WTC11 (cell line): ENCODE data around the gene AMN. TPM values are rescaled to one million over a fixed set of nuclear protein-coding genes. Genes with fewer than 3 reads are reported as not detected.

Experiments
- ATAC-seq: fragments of 200-7000 bp; cut with Tn5 transposase; 2 replicates; pipeline ENCODE4 v1.10.0; 2021; ENCODE audit warnings: mild to moderate bottlenecking, moderate library complexity
- CTCF ChIA-PET: fragments of 300-600 bp; sonication (Branson Sonifier 250); formaldehyde crosslinking; loops from one replicate; lab custom pipeline; 2021; ENCODE audit warnings: antibody characterized with exemption; lab: Charles Lee
- POLR2A ChIA-PET: fragments of 350-600 bp; sonication (Branson Sonifier 250); formaldehyde crosslinking; loops from one replicate; lab custom pipeline; 2021; ENCODE audit warnings: antibody characterized with exemption; lab: Charles Lee
- DNase-seq: peaks from one replicate; pipeline ENCODE4 v3.0.0; 2021; ENCODE audit warnings: low spot score
- H3K27ac Mint-ChIP-seq: 2 replicates; pipeline ENCODE4 v1.8.0; 2021; ENCODE audit warnings: mixed read lengths
- H3K27me3 Mint-ChIP-seq: 2 replicates; pipeline ENCODE4 v1.8.0; 2021; ENCODE audit warnings: low read depth, mild to moderate bottlenecking, moderate library complexity, mixed read lengths
- H3K36me3 Mint-ChIP-seq: 2 replicates; pipeline ENCODE4 v1.8.0; 2021; ENCODE audit warnings: mixed read lengths
- H3K4me1 Mint-ChIP-seq: 2 replicates; pipeline ENCODE4 v1.8.0; 2022; ENCODE audit warnings: mixed read lengths
- H3K4me3 Mint-ChIP-seq: 2 replicates; pipeline ENCODE4 v1.8.0; 2021; ENCODE audit warnings: mild to moderate bottlenecking, moderate library complexity, mixed read lengths
- H3K9me3 Mint-ChIP-seq: 2 replicates; pipeline ENCODE4 v1.8.0; 2021; ENCODE audit warnings: mixed read lengths
- ATF1 ChIP-seq: sonication (generic); formaldehyde crosslinking; IDR thresholded peaks from 2 replicates; pipeline ENCODE4 v1.8.1; 2023; ENCODE audit warnings: mild to moderate bottlenecking, moderate library complexity, missing genetic modification reagents
- CBFB ChIP-seq: sonication (generic); formaldehyde crosslinking; IDR thresholded peaks from 2 replicates; pipeline ENCODE4 v1.8.1; 2022; ENCODE audit warnings: mild to moderate bottlenecking, low read depth, missing genetic modification reagents
- EMX1 ChIP-seq: fragments of 250-450 bp; sonication (Bioruptor Pico); IDR thresholded peaks from 2 replicates; pipeline ENCODE4 v1.8.0; 2021; ENCODE audit warnings: mild to moderate bottlenecking
- ETV6 ChIP-seq: sonication (generic); formaldehyde crosslinking; IDR thresholded peaks from 2 replicates; pipeline ENCODE4 v1.8.1; 2022; ENCODE audit warnings: mild to moderate bottlenecking, missing genetic modification reagents
- GABPB1 ChIP-seq: sonication (generic); formaldehyde crosslinking; IDR thresholded peaks from 2 replicates; pipeline ENCODE4 v1.8.1; 2023; ENCODE audit warnings: mild to moderate bottlenecking, missing genetic modification reagents
- GTF2I ChIP-seq: fragments of 250-450 bp; sonication (Bioruptor Pico); conservative IDR thresholded peaks from 2 replicates; pipeline ENCODE4 v1.4.0; 2021; ENCODE audit warnings: mild to moderate bottlenecking
- IRF2 ChIP-seq: sonication (generic); formaldehyde crosslinking; IDR thresholded peaks from 2 replicates; pipeline ENCODE4 v1.8.0; 2022; ENCODE audit warnings: low read depth, missing genetic modification reagents, borderline replicate concordance
- NFE2L1 ChIP-seq: sonication (generic); formaldehyde crosslinking; IDR thresholded peaks from 2 replicates; pipeline ENCODE4 v1.8.1; 2023; ENCODE audit warnings: missing genetic modification reagents
- NFYB ChIP-seq: sonication (generic); formaldehyde crosslinking; conservative IDR thresholded peaks from 2 replicates; pipeline ENCODE4 v1.8.0; 2022; ENCODE audit warnings: low read depth, missing genetic modification reagents
- NR1H2 ChIP-seq: sonication (generic); formaldehyde crosslinking; IDR thresholded peaks from 2 replicates; pipeline ENCODE4 v1.9.0; 2021; ENCODE audit warnings: mild to moderate bottlenecking, moderate library complexity, missing genetic modification reagents
- PRRX2 ChIP-seq: fragments of 250-450 bp; sonication (Bioruptor Pico); IDR thresholded peaks from 2 replicates; pipeline ENCODE4 v1.8.0; 2021; ENCODE audit warnings: mild to moderate bottlenecking
- RELA ChIP-seq: sonication (generic); formaldehyde crosslinking; IDR thresholded peaks from 2 replicates; pipeline ENCODE4 v1.8.1; 2022; ENCODE audit warnings: missing genetic modification reagents, mild to moderate bottlenecking, borderline replicate concordance
- RORB ChIP-seq: fragments of 250-450 bp; sonication (Bioruptor Pico); IDR thresholded peaks from 2 replicates; pipeline ENCODE4 v1.9.0; 2021; ENCODE audit warnings: mild to moderate bottlenecking
- SMAD3 ChIP-seq: sonication (generic); formaldehyde crosslinking; IDR thresholded peaks from 2 replicates; pipeline ENCODE4 v1.8.0; 2022; ENCODE audit warnings: missing genetic modification reagents, mild to moderate bottlenecking, borderline replicate concordance
- SMAD4 ChIP-seq: sonication (generic); formaldehyde crosslinking; IDR thresholded peaks from 2 replicates; pipeline ENCODE4 v1.8.0; 2022; ENCODE audit warnings: mild to moderate bottlenecking, missing genetic modification reagents
- SOX15 ChIP-seq: fragments of 250-450 bp; sonication (Bioruptor Pico); IDR thresholded peaks from 2 replicates; pipeline ENCODE4 v1.9.0; 2021; ENCODE audit warnings: mild to moderate bottlenecking
- TP53 ChIP-seq: sonication (generic); formaldehyde crosslinking; IDR thresholded peaks from 2 replicates; pipeline ENCODE4 v1.8.1; 2023; ENCODE audit warnings: mild to moderate bottlenecking, missing genetic modification reagents
- ZNF121 ChIP-seq: sonication (generic); formaldehyde crosslinking; IDR thresholded peaks from 2 replicates; pipeline ENCODE4 v1.8.0; 2023; ENCODE audit warnings: missing genetic modification reagents
- ZNF232 ChIP-seq: sonication (generic); formaldehyde crosslinking; IDR thresholded peaks from 2 replicates; pipeline ENCODE4 v1.8.0; 2022; ENCODE audit warnings: mild to moderate bottlenecking, missing genetic modification reagents
- ZNF423 ChIP-seq: fragments of 250-450 bp; sonication (Bioruptor Pico); IDR thresholded peaks from 2 replicates; pipeline ENCODE4 v2.1.2; 2022; ENCODE audit warnings: mild to moderate bottlenecking, moderate library complexity
- total RNA-seq: library from RNA; stranded (reverse); gene quantifications from 3 replicates; pipeline ENCODE4 v1.2.3, GENCODE V29; 2021
- TF ChIP-seq, protein P1 (sequence below): fragments of 250-450 bp; sonication (Bioruptor Pico); IDR thresholded peaks from 2 replicates; pipeline ENCODE4 v1.9.0; 2021; ENCODE audit warnings: mild to moderate bottlenecking
- TF ChIP-seq, protein P2 (sequence below): sonication (generic); formaldehyde crosslinking; IDR thresholded peaks from 2 replicates; pipeline ENCODE4 v1.8.0; 2022; ENCODE audit warnings: mild to moderate bottlenecking, missing genetic modification reagents
- TF ChIP-seq, protein P3 (sequence below): sonication (generic); formaldehyde crosslinking; IDR thresholded peaks from 2 replicates; pipeline ENCODE4 v1.8.1; 2023; ENCODE audit warnings: mild to moderate bottlenecking, missing genetic modification reagents
- TF ChIP-seq, protein P4 (sequence below): sonication (generic); formaldehyde crosslinking; IDR thresholded peaks from 2 replicates; pipeline ENCODE4 v1.8.0; 2022; ENCODE audit warnings: missing genetic modification reagents

AMN gene
- total RNA-seq, 1 experiment from 2014 or later = 2.8 TPM

DNA sequence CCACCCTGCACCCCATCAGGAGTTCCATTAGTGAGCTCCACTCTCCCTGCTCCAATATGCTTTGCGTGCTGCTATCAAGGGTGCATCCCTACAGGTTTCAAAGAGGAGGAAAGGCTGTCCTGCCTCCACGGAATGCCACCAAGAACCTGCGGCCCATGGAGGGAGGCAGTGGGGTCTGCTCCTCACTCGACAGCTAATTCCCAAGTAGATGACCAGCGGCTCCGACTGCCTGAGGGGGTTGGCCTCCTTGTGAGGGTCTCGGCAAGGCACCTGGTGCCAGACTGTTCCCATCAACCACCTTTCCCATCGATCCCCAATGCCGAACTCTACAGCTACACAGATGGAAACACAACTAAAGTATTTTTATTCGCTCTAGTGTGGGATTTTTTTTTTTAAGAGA, 36.0 kb downstream of the AMN start:
- ATAC-seq = no peak

DNA sequence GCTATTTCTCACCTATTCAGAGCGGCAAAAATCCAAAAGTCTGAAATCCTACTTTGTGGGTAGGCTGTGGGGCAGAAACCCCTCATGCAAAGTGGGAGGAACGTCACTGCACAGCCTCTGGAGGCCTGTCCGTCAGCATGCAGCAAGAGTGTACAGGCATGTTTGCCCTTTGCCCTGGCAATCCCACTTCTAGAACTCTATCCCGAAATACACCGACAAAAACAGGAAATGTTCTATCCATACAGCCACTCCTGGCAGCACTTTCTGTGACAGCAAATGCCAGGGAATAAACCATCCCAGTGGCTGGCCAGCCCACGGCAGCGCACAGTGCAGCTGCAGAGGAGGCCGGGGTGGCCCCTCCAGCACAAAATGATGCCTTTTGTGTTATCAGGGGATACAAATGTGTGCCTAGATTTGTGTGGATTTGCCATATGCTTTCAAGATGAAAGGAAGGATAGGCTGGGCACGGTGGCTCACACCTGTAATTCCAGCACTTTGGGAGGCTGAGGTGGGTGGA, 39.7 kb downstream of the AMN start:
- Mint-ChIP-seq H3K9me3 (no peaks in the 10 kb centered on the region), H3K4me1 (no peaks in the 10 kb centered on the region), H3K27ac (no peak overlapping the region), H3K4me3 (no peak overlapping the region), H3K36me3 (peaks cover 69% of the 10 kb centered on the region), H3K27me3 (no peaks in the 10 kb centered on the region)
- TF ChIP-seq GTF2I (CRISPR knock-in tag) (no peak), NFE2L1 (CRISPR knock-in tag) (no peak), SMAD3 (CRISPR knock-in tag) (no peak), ATF1 (CRISPR knock-in tag) (no peak), TP53 (no peak), NR1H2 (CRISPR knock-in tag) (no peak), ZNF423 (CRISPR knock-in tag) (no peak), ETV6 (CRISPR knock-in tag) (no peak), RELA (CRISPR knock-in tag) (no peak), ZNF232 (CRISPR knock-in tag) (no peak), ZNF121 (no peak), CBFB (CRISPR knock-in tag) (no peak), EMX1 (CRISPR knock-in tag) (no peak), IRF2 (CRISPR knock-in tag) (no peak)
- TF ChIP-seq, protein P1, sequence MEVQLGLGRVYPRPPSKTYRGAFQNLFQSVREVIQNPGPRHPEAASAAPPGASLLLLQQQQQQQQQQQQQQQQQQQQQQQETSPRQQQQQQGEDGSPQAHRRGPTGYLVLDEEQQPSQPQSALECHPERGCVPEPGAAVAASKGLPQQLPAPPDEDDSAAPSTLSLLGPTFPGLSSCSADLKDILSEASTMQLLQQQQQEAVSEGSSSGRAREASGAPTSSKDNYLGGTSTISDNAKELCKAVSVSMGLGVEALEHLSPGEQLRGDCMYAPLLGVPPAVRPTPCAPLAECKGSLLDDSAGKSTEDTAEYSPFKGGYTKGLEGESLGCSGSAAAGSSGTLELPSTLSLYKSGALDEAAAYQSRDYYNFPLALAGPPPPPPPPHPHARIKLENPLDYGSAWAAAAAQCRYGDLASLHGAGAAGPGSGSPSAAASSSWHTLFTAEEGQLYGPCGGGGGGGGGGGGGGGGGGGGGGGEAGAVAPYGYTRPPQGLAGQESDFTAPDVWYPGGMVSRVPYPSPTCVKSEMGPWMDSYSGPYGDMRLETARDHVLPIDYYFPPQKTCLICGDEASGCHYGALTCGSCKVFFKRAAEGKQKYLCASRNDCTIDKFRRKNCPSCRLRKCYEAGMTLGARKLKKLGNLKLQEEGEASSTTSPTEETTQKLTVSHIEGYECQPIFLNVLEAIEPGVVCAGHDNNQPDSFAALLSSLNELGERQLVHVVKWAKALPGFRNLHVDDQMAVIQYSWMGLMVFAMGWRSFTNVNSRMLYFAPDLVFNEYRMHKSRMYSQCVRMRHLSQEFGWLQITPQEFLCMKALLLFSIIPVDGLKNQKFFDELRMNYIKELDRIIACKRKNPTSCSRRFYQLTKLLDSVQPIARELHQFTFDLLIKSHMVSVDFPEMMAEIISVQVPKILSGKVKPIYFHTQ (CRISPR knock-in tag) = no peak
- TF ChIP-seq, protein P2, sequence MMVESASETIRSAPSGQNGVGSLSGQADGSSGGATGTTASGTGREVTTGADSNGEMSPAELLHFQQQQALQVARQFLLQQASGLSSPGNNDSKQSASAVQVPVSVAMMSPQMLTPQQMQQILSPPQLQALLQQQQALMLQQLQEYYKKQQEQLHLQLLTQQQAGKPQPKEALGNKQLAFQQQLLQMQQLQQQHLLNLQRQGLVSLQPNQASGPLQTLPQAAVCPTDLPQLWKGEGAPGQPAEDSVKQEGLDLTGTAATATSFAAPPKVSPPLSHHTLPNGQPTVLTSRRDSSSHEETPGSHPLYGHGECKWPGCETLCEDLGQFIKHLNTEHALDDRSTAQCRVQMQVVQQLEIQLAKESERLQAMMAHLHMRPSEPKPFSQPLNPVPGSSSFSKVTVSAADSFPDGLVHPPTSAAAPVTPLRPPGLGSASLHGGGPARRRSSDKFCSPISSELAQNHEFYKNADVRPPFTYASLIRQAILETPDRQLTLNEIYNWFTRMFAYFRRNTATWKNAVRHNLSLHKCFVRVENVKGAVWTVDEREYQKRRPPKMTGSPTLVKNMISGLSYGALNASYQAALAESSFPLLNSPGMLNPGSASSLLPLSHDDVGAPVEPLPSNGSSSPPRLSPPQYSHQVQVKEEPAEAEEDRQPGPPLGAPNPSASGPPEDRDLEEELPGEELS (CRISPR knock-in tag) = no peak
- ChIA-PET CTCF (no interaction called here), POLR2A (no interaction called here)
- DNase-seq = no peak
- ATAC-seq = no peak

More for the DNA sequence above, 36.0 kb downstream of the AMN start:
- Mint-ChIP-seq H3K27me3 (no peaks in the 10 kb centered on the region), H3K4me1 (no peaks in the 10 kb centered on the region), H3K27ac (no peak overlapping the region), H3K4me3 (no peak overlapping the region), H3K36me3 (peaks cover 57% of the 10 kb centered on the region), H3K9me3 (no peaks in the 10 kb centered on the region)
- no peak for DNase-seq
- ChIA-PET POLR2A (interaction anchor here (0.8 kb wide), 1 partner anchor 522 kb away, joined by 3 read pairs; no protein-coding TSS in a partner anchor), CTCF (no interaction called here)
- no peak for TF ChIP-seq ZNF423 (CRISPR knock-in tag)
- TF ChIP-seq CBFB (CRISPR knock-in tag) = no peak
- TF ChIP-seq SMAD4 = no peak
- no peak for TF ChIP-seq TP53
- TF ChIP-seq SOX15 = no peak
- TF ChIP-seq SMAD3 (CRISPR knock-in tag) = no peak
- no peak for TF ChIP-seq NFYB (CRISPR knock-in tag)
- TF ChIP-seq, protein P3, sequence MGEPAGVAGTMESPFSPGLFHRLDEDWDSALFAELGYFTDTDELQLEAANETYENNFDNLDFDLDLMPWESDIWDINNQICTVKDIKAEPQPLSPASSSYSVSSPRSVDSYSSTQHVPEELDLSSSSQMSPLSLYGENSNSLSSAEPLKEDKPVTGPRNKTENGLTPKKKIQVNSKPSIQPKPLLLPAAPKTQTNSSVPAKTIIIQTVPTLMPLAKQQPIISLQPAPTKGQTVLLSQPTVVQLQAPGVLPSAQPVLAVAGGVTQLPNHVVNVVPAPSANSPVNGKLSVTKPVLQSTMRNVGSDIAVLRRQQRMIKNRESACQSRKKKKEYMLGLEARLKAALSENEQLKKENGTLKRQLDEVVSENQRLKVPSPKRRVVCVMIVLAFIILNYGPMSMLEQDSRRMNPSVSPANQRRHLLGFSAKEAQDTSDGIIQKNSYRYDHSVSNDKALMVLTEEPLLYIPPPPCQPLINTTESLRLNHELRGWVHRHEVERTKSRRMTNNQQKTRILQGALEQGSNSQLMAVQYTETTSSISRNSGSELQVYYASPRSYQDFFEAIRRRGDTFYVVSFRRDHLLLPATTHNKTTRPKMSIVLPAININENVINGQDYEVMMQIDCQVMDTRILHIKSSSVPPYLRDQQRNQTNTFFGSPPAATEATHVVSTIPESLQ (CRISPR knock-in tag) = no peak
- TF ChIP-seq RORB (CRISPR knock-in tag) = no peak
- TF ChIP-seq, protein P4, sequence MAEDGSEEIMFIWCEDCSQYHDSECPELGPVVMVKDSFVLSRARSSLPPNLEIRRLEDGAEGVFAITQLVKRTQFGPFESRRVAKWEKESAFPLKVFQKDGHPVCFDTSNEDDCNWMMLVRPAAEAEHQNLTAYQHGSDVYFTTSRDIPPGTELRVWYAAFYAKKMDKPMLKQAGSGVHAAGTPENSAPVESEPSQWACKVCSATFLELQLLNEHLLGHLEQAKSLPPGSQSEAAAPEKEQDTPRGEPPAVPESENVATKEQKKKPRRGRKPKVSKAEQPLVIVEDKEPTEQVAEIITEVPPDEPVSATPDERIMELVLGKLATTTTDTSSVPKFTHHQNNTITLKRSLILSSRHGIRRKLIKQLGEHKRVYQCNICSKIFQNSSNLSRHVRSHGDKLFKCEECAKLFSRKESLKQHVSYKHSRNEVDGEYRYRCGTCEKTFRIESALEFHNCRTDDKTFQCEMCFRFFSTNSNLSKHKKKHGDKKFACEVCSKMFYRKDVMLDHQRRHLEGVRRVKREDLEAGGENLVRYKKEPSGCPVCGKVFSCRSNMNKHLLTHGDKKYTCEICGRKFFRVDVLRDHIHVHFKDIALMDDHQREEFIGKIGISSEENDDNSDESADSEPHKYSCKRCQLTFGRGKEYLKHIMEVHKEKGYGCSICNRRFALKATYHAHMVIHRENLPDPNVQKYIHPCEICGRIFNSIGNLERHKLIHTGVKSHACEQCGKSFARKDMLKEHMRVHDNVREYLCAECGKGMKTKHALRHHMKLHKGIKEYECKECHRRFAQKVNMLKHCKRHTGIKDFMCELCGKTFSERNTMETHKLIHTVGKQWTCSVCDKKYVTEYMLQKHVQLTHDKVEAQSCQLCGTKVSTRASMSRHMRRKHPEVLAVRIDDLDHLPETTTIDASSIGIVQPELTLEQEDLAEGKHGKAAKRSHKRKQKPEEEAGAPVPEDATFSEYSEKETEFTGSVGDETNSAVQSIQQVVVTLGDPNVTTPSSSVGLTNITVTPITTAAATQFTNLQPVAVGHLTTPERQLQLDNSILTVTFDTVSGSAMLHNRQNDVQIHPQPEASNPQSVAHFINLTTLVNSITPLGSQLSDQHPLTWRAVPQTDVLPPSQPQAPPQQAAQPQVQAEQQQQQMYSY (CRISPR knock-in tag) = no peak
- no peak for TF ChIP-seq GABPB1 (CRISPR knock-in tag)
- no peak for TF ChIP-seq PRRX2 (CRISPR knock-in tag)
